AG08395 (cell line): ENCODE measurements around the gene KLK11.
"Not testable (repeated sequence)": the region's sequence is repeated elsewhere in the genome, so short reads cannot be mapped to it uniquely, and the experiment has no call there.

ENCODE experiments used
- DNase-seq: peaks from one replicate; pipeline ENCODE4 v3.0.0; 2012; ENCODE audit warnings: mixed read lengths, low spot score

KLK11 gene

GRCh38 chr19:51003316-51003715, 23.1 kb downstream of the KLK11 start:
- no peak for DNase-seq

- no peak for DNase-seq
Measured at GRCh38 chr19:51002542-51003311, 23.7 kb downstream of the KLK11 start.

- DNase-seq: no peak
Measured at GRCh38 chr19:51002089-51002532, 24.3 kb downstream of the KLK11 start.

GRCh38 chr19:51001515-51001914, 24.9 kb downstream of the KLK11 start, which contains the start of gene KLK8:
KLK8 (minus strand) TSS chr19:51001604; CDS start chr19:51001167, 437 bp downstream.
- no peak for DNase-seq

- DNase-seq: no peak
Measured at GRCh38 chr19:51000981-51001380, 25.4 kb downstream of the KLK11 start.

- DNase-seq: no peak
Measured at GRCh38 chr19:51000426-51000825, 26.0 kb downstream of the KLK11 start.

GRCh38 chr19:50998686-50999085, 27.7 kb downstream of the KLK11 start:
- no peak for DNase-seq

- no peak for DNase-seq
Measured at GRCh38 chr19:50998061-50998460, 28.4 kb downstream of the KLK11 start.

- DNase-seq: no peak
Measured at GRCh38 chr19:50994129-50994528, 32.3 kb downstream of the KLK11 start.

GRCh38 chr19:50992666-50993035, 33.8 kb downstream of the KLK11 start:
- DNase-seq: no peak

GRCh38 chr19:50984416-50984815, 42.0 kb downstream of the KLK11 start:
- DNase-seq: not testable (repeated sequence)

- no peak for DNase-seq
Measured at GRCh38 chr19:50983625-50984292, 42.7 kb downstream of the KLK11 start, which contains the start of gene KLK7. KLK7 (minus strand) TSS chr19:50983917; CDS start chr19:50982399, 1,518 bp downstream.

- DNase-seq: no peak
Measured at GRCh38 chr19:50982186-50982585, 44.2 kb downstream of the KLK11 start.

- DNase-seq: no peak
Measured at GRCh38 chr19:50981587-50982146, 44.7 kb downstream of the KLK11 start.

- DNase-seq: no peak
Measured at GRCh38 chr19:50980208-50980607, 46.2 kb downstream of the KLK11 start.

GRCh38 chr19:50979758-50980157, 46.7 kb downstream of the KLK11 start:
- DNase-seq: no peak

- DNase-seq: no peak
Measured at GRCh38 chr19:50978772-50979390, 47.5 kb downstream of the KLK11 start.

GRCh38 chr19:50977626-50978025, 48.8 kb downstream of the KLK11 start:
- no peak for DNase-seq

GRCh38 chr19:50975766-50976165, 50.6 kb downstream of the KLK11 start:
- no peak for DNase-seq

GRCh38 chr19:50974702-50975556, 51.5 kb downstream of the KLK11 start:
- DNase-seq: no peak

- no peak for DNase-seq
Measured at GRCh38 chr19:50972795-50973376, 53.5 kb downstream of the KLK11 start.
